HEK293 (cell line): Measurements from ENCODE around the gene MS4A6A.

Source experiments
- CTCF ChIA-PET: fragments of 350-600 bp; formaldehyde crosslinking; extraction: SDS; loops from one replicate; lab custom pipeline; 2021; ENCODE audit warnings: antibody characterized with exemption; lab: Yijun Ruan, JAX
- POLR2A ChIA-PET: fragments of 300-600 bp; formaldehyde crosslinking; extraction: SDS; loops from one replicate; lab custom pipeline; 2020; ENCODE audit warnings: antibody characterized with exemption, inconsistent platforms; lab: Yijun Ruan, JAX
- H3K27ac ChIP-seq: fragments of 200-500 bp; sonication (Bioruptor generic); 2 replicates; pipeline ENCODE4 v1.5.1; 2014; ENCODE audit warnings: low read depth, low read length, control low read depth, inconsistent platforms; ENCODE audit errors: extremely low read depth
- H3K36me3 ChIP-seq, 2 experiments: fragments of 200-500 bp in 1 of 2; sonication (Bioruptor generic) in 1 of 2; 1 replicate in 1 of 2; 2 replicates in 1 of 2; pipeline ENCODE4 v1.5.1; 2014 to 2017; ENCODE audit warnings: inconsistent platforms in 2 of 2, low read length in 2 of 2; ENCODE audit not compliant: control insufficient read depth in 2 of 2, insufficient read depth in 1 of 2
- H3K4me1 ChIP-seq: fragments of 200-500 bp; sonication (Bioruptor generic); 2 replicates; pipeline ENCODE4 v1.5.1; 2014; ENCODE audit warnings: mild to moderate bottlenecking, low read length, inconsistent platforms; ENCODE audit not compliant: control insufficient read depth, insufficient read depth
- H3K4me3 ChIP-seq: 2 replicates; pipeline ENCODE4 v1.5.1; 2011; ENCODE audit warnings: low read depth, mild to moderate bottlenecking, control low read depth, low read length, moderate library complexity
- H3K9me3 ChIP-seq: fragments of 200-500 bp; sonication (Bioruptor generic); 2 replicates; pipeline ENCODE4 v1.5.1; 2014; ENCODE audit warnings: low read depth, low read length, inconsistent platforms; ENCODE audit not compliant: control insufficient read depth, insufficient read depth
- GFI1B ChIP-seq: fragments of 450-650 bp; formaldehyde crosslinking; IDR thresholded peaks from 2 replicates; pipeline ENCODE4 v1.5.1; 2016; ENCODE audit warnings: missing biosample characterization, missing genetic modification characterization
- GLIS1 ChIP-seq: fragments of 450-650 bp; formaldehyde crosslinking; IDR thresholded peaks from 2 replicates; pipeline ENCODE4 v1.5.1; 2016; ENCODE audit warnings: missing biosample characterization, missing genetic modification characterization
- HOXD13 ChIP-seq: sonication (generic); formaldehyde crosslinking; IDR thresholded peaks from 2 replicates; pipeline ENCODE4 v1.8.0; 2022; ENCODE audit warnings: missing genetic modification reagents, borderline replicate concordance
- IKZF3 ChIP-seq: fragments of 450-650 bp; IDR thresholded peaks from 2 replicates; pipeline ENCODE4 v1.5.0; 2018; ENCODE audit warnings: missing biosample characterization, mild to moderate bottlenecking, missing genetic modification characterization, moderate library complexity
- KLF7 ChIP-seq: fragments of 450-650 bp; formaldehyde crosslinking; IDR thresholded peaks from 2 replicates; pipeline ENCODE4 v1.5.1; 2016; ENCODE audit warnings: missing biosample characterization, missing genetic modification characterization, borderline replicate concordance
- MEIS1 ChIP-seq: sonication (generic); formaldehyde crosslinking; IDR thresholded peaks from 2 replicates; pipeline ENCODE4 v1.8.1; 2022; ENCODE audit warnings: missing genetic modification reagents, mild to moderate bottlenecking, borderline replicate concordance
- PBX3 ChIP-seq: sonication (generic); formaldehyde crosslinking; IDR thresholded peaks from 2 replicates; pipeline ENCODE4 v1.8.1; 2022; ENCODE audit warnings: mild to moderate bottlenecking, moderate library complexity, missing genetic modification reagents
- PRDM6 ChIP-seq: fragments of 450-650 bp; formaldehyde crosslinking; IDR thresholded peaks from 2 replicates; pipeline ENCODE4 v1.5.1; 2017; ENCODE audit warnings: missing biosample characterization, missing genetic modification characterization
- ZBTB21 ChIP-seq: fragments of 450-650 bp; formaldehyde crosslinking; IDR thresholded peaks from 2 replicates; pipeline ENCODE4 v1.5.1; 2017; ENCODE audit warnings: missing biosample characterization, missing genetic modification characterization
- ZBTB8A ChIP-seq: fragments of 450-650 bp; formaldehyde crosslinking; IDR thresholded peaks from 2 replicates; pipeline ENCODE4 v1.5.1; 2016; ENCODE audit warnings: missing biosample characterization, missing genetic modification characterization
- ZFP69B ChIP-seq: fragments of 450-650 bp; formaldehyde crosslinking; IDR thresholded peaks from 2 replicates; pipeline ENCODE4 v1.5.1; 2016; ENCODE audit warnings: missing biosample characterization, missing genetic modification characterization
- ZNF112 ChIP-seq: fragments of 450-650 bp; formaldehyde crosslinking; IDR thresholded peaks from 2 replicates; pipeline ENCODE4 v1.5.0; 2017; ENCODE audit warnings: missing biosample characterization, missing genetic modification characterization
- ZNF138 ChIP-seq: fragments of 450-650 bp; formaldehyde crosslinking; IDR thresholded peaks from 2 replicates; pipeline ENCODE4 v1.5.1; 2016; ENCODE audit warnings: missing biosample characterization, missing genetic modification characterization, borderline replicate concordance
- ZNF202 ChIP-seq: fragments of 450-650 bp; formaldehyde crosslinking; IDR thresholded peaks from 2 replicates; pipeline ENCODE4 v1.5.1; 2016; ENCODE audit warnings: missing biosample characterization, missing genetic modification characterization, borderline replicate concordance
- ZNF214 ChIP-seq: fragments of 450-650 bp; formaldehyde crosslinking; IDR thresholded peaks from 2 replicates; pipeline ENCODE4 v1.5.1; 2017; ENCODE audit warnings: missing biosample characterization, mild to moderate bottlenecking, missing genetic modification characterization, borderline replicate concordance
- ZNF223 ChIP-seq: fragments of 450-650 bp; formaldehyde crosslinking; IDR thresholded peaks from 2 replicates; pipeline ENCODE4 v1.5.1; 2016; ENCODE audit warnings: missing biosample characterization, missing genetic modification characterization
- ZNF266 ChIP-seq: fragments of 450-650 bp; formaldehyde crosslinking; IDR thresholded peaks from 2 replicates; pipeline ENCODE4 v1.5.1; 2016; ENCODE audit warnings: missing biosample characterization, missing genetic modification characterization, low read depth
- ZNF404 ChIP-seq: fragments of 450-650 bp; formaldehyde crosslinking; IDR thresholded peaks from 2 replicates; pipeline ENCODE4 v1.5.1; 2017; ENCODE audit warnings: missing biosample characterization, missing genetic modification characterization
- ZNF423 ChIP-seq: fragments of 450-650 bp; formaldehyde crosslinking; IDR thresholded peaks from 2 replicates; pipeline ENCODE4 v1.5.1; 2016; ENCODE audit warnings: missing biosample characterization, missing genetic modification characterization
- ZNF473 ChIP-seq: fragments of 450-650 bp; formaldehyde crosslinking; IDR thresholded peaks from 2 replicates; pipeline ENCODE4 v1.5.1; 2017; ENCODE audit warnings: missing biosample characterization, missing genetic modification characterization
- ZNF501 ChIP-seq: fragments of 450-650 bp; formaldehyde crosslinking; IDR thresholded peaks from 2 replicates; pipeline ENCODE4 v1.5.1; 2016; ENCODE audit warnings: missing biosample characterization, missing genetic modification characterization
- ZNF529 ChIP-seq: fragments of 450-650 bp; formaldehyde crosslinking; IDR thresholded peaks from 2 replicates; pipeline ENCODE4 v1.5.1; 2017; ENCODE audit warnings: missing genetic modification characterization, missing biosample characterization; ENCODE audit not compliant: insufficient replicate concordance
- ZNF544 ChIP-seq: fragments of 450-650 bp; formaldehyde crosslinking; IDR thresholded peaks from 2 replicates; pipeline ENCODE4 v1.5.0; 2017; ENCODE audit warnings: missing biosample characterization, missing genetic modification characterization
- ZNF596 ChIP-seq: fragments of 450-650 bp; IDR thresholded peaks from 2 replicates; pipeline ENCODE4 v1.5.0; 2018; ENCODE audit warnings: missing biosample characterization, mild to moderate bottlenecking, missing genetic modification characterization, moderate library complexity
- ZNF621 ChIP-seq: fragments of 450-650 bp; formaldehyde crosslinking; IDR thresholded peaks from 2 replicates; pipeline ENCODE4 v1.5.1; 2017; ENCODE audit warnings: missing biosample characterization, missing genetic modification characterization
- ZNF624 ChIP-seq: fragments of 450-650 bp; formaldehyde crosslinking; IDR thresholded peaks from 2 replicates; pipeline ENCODE4 v1.5.1; 2017; ENCODE audit warnings: missing biosample characterization, missing genetic modification characterization
- ZNF707 ChIP-seq: fragments of 450-650 bp; formaldehyde crosslinking; IDR thresholded peaks from 2 replicates; pipeline ENCODE4 v1.5.1; 2016; ENCODE audit warnings: missing biosample characterization, missing genetic modification characterization
- TF ChIP-seq, protein P1 (sequence below): fragments of 450-650 bp; formaldehyde crosslinking; IDR thresholded peaks from 2 replicates; pipeline ENCODE4 v1.5.1; 2016; ENCODE audit warnings: missing biosample characterization, missing genetic modification characterization

The MS4A6A gene

DNA sequence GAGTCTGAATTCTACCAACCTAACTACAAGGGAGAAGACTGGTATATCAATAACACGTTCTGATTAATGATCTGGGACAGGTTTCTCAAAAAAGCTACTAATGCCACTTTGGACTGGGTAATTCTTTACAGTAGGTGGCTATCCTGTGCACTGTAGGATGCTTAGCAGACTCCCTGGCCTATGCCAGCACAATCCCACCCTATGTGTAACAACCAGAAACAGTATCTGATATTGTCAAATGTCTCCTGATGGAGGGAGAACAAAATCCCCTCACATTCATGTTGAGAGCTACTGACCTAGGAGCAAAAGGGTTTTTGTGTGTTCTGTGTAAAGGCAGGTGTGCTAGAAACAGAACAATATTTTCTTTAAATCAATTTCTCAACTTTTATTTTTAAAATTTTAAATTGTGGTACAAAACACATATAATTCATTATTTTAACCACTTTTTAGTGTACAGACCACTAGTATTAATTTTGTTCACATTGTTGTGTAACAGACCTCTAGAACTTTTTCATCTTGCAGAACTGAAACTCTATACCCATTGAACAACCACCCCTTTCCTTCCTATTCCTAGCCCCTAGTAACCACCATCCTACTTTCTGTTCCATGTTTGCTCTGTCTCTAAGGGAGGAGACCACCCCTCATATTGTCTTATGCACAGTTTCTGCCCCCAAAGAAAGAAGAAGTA is 2.1 kb upstream of the MS4A6A start:
- CTCF ChIA-PET: interaction anchor here (0.7 kb wide), 1 partner anchor 8 kb away, joined by 5 read pairs; no protein-coding TSS in a partner anchor
- no peaks in the 10 kb centered on the region for H3K4me1 ChIP-seq
- no peak for TF ChIP-seq ZNF529 (tag by site-specific recombination)
- no peak for TF ChIP-seq GLIS1
- no peak for TF ChIP-seq PRDM6 (tag by site-specific recombination)
- no peak for TF ChIP-seq ZNF544
- no peak for TF ChIP-seq ZNF473 (tag by site-specific recombination)
- TF ChIP-seq ZNF423 (tag by site-specific recombination): no peak
- TF ChIP-seq ZNF266 (tag by site-specific recombination): no peak
- TF ChIP-seq MEIS1 (CRISPR knock-in tag): no peak
- no peak for TF ChIP-seq ZNF214 (tag by site-specific recombination)
- no peak for TF ChIP-seq GFI1B (tag by site-specific recombination)
- TF ChIP-seq ZFP69B: no peak
- no peak for TF ChIP-seq ZNF223
- no peak for TF ChIP-seq ZNF707 (tag by site-specific recombination)
- TF ChIP-seq ZBTB21 (tag by site-specific recombination): no peak
- no peak for TF ChIP-seq ZNF621 (tag by site-specific recombination)
- no peak for TF ChIP-seq ZNF138 (tag by site-specific recombination)
- TF ChIP-seq, protein P1, sequence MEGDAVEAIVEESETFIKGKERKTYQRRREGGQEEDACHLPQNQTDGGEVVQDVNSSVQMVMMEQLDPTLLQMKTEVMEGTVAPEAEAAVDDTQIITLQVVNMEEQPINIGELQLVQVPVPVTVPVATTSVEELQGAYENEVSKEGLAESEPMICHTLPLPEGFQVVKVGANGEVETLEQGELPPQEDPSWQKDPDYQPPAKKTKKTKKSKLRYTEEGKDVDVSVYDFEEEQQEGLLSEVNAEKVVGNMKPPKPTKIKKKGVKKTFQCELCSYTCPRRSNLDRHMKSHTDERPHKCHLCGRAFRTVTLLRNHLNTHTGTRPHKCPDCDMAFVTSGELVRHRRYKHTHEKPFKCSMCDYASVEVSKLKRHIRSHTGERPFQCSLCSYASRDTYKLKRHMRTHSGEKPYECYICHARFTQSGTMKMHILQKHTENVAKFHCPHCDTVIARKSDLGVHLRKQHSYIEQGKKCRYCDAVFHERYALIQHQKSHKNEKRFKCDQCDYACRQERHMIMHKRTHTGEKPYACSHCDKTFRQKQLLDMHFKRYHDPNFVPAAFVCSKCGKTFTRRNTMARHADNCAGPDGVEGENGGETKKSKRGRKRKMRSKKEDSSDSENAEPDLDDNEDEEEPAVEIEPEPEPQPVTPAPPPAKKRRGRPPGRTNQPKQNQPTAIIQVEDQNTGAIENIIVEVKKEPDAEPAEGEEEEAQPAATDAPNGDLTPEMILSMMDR (tag by site-specific recombination): no peak
- TF ChIP-seq ZNF624 (tag by site-specific recombination): no peak
- no peak for TF ChIP-seq HOXD13

DNA sequence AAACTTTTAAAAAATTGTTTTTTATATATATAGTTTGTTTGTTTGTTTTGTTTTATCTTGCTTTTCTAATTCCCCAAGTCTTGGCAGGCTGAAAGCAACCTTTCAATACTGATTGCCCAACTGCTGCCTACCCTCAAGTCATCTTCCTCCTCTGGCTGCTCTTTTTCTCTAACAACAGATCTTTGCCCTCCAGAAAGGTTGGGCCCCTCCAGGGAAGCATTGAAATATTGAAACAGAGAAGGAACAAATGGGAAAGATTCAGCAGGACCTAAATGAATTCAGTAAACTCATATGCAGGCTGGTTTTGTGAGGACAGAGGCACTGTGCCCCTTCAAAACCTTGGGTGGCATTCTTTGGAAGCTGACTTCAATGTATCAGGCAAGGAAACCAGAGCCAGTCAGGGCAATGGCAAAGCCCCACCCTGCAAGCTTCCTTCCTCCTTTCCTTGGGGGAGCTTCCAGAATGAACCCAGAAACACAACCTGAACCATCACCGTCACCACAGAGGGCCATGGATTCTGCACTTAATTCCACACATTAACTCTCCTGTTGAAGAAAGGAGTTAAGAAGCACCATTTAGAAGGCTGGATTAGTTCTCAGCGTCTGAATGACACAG is 815 bp upstream of the MS4A6A start:
- POLR2A ChIA-PET: no interaction called here
- Histone ChIP-seq H3K27ac (no peak overlapping the region), H3K36me3 (no peaks in the 10 kb centered on the region), H3K4me1 (no peaks in the 10 kb centered on the region), H3K9me3 (no peaks in the 10 kb centered on the region), H3K4me3 (no peak overlapping the region)
- CTCF ChIA-PET: interaction anchor here (1.9 kb wide), 1 partner anchor 9 kb away, joined by 16 read pairs; no protein-coding TSS in a partner anchor
- TF ChIP-seq ZBTB8A (tag by site-specific recombination): no peak
- TF ChIP-seq PBX3 (CRISPR knock-in tag): no peak
- TF ChIP-seq KLF7 (tag by site-specific recombination): no peak
- TF ChIP-seq IKZF3: no peak
- no peak for TF ChIP-seq ZNF112 (tag by site-specific recombination)
- no peak for TF ChIP-seq ZNF501 (tag by site-specific recombination)
- no peak for TF ChIP-seq ZNF202 (tag by site-specific recombination)
- TF ChIP-seq ZNF596 (tag by site-specific recombination): no peak
- no peak for TF ChIP-seq ZNF404 (tag by site-specific recombination)

More for the DNA sequence above, 2.1 kb upstream of the MS4A6A start:
- no peaks in the 10 kb centered on the region for H3K9me3 ChIP-seq
- H3K4me3 ChIP-seq: no peak overlapping the region
- POLR2A ChIA-PET: no interaction called here
- H3K27ac ChIP-seq: no peak overlapping the region
- no peaks in the 10 kb centered on the region for H3K36me3 ChIP-seq
